Sciatic nerve (tissue), 2 donors: ENCODE results near the gene ZNF284. TPM values are rescaled to one million over a fixed set of nuclear protein-coding genes. Genes with fewer than 3 reads are reported as not detected.
A peak's percentile ranks its signal among the peaks of the same experiment; 100 is the strongest.

Experiments used
- ATAC-seq: fragments of 200-7000 bp; cut with Tn5 transposase; one replicate; pipeline ENCODE4 v1.9.1; 2020; ENCODE audit warnings: mild to moderate bottlenecking, moderate library complexity
- DNase-seq: peaks from one replicate; pipeline ENCODE4 v3.0.0-alpha.2; 2020; ENCODE audit warnings: low spot score
- intact Hi-C: fragments of 100-400 bp; cut with DNase I; formaldehyde crosslinking; loops from one replicate; pipeline ENCODE4 v1.14.2; 2022
- total RNA-seq: library from RNA; stranded (reverse); fragmentation: NEBNext Ultra II Directional; extraction: Animal tissue kit (Norgen Biotek cat#: 25700); gene quantifications from one replicate; pipeline ENCODE4 v1.2.1, GENCODE V29; 2021
- donor health status: DM: no; HTN: no; CAD: no.
- donor health status: DM: no; HTN: no; CAD: no.

ZNF284 gene
- 3.2 TPM for total RNA-seq

DNA sequence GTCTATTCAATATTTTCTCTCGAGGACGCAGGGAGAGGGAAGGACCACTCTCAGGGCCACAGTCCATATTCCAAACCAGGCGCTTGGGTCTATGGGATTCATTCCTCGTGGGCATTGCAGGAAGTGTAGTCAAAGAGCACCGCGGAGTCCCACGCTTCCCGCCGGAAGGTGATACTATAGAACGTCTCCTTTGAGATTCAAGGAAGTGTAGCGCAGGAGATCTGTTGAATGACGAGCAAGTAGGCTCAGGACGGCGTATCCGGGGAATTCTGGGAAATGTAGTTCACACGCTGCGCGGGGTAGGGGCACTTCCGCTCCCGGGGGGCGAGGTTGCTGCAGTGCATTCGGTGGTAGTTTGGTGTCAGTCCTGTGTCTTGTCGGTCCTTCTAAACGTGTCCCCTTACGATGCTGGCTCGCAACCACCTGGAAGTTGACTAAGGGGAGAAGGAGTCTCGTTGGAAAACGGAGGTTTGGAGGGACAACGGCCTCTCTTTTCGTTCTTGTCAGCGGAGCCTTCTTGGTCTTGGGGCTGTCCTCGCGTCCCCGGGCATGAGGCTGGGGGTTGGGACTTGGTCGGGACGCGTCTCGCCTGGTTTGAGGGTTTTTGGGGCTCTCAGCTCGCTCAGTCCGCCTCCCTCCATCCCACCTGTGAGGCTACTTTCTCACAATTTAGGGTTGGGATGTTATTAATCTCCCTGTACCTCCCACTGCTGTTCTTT is at the start of gene ZNF284:
ZNF284 (plus strand) TSS at position 336 of the 719 bp plus-strand sequence. CDS start 4,231 bp downstream, outside the sequence.
- DNase-seq (peak; percentile 90), ATAC-seq (peak; percentile 100)
- intact Hi-C loops = no loop called here

DNA sequence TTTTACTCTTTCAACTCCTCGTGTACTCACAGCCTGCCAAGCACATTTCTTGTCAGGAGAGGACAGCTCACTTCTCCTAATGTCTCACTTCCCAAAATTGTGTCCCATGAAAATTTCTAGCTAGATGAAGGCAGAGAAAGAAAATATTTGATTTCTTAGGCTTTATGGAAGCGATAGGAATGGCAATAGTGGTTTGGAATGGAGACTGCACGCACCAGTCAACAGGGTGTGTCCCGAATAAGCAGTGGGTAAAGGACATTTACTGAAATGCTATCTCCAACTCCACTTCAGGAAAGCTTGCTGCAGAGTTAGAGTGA is 47.1 kb upstream of the ZNF284 start:
- no peak for DNase-seq
- intact Hi-C loops = no loop called here
- peak; percentile 26 for ATAC-seq

DNA sequence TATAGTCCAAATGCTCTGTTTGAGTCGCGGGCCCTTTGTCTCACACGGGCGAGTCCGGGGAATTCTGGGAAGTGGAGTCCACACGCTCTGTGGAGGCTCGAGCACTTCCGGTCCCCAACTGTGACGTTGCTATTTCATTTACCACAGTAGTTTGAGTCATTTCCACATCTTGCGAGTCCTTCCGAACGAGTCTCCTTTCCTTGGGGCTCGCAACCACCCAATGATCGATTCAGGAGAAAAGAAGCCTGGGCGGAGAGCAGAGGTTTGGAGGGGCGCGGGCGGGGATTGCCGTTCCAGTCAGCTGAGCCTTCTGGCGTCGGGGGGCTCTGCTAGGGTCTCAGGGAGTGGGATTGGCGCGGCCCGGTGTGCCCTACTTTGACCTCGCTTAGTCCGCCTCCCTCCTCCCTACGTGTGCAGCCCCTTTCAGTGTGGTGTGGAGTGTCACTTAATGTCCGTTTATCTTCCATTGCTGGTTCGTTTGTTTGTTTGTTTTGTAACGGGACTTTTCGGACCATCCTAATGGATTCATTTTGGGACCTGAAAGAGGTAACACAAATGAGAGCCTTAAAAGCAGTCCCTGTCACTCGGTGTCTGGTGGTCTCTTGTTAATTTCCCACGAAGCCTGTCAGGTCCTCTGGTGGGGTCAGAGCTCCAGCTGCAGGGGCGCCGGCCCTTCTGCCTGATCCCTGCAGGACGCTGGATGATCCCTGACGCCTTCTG is 46.6 kb upstream of the ZNF284 start, which contains the start of gene ZNF222:
ZNF222 (plus strand) TSS at position 163 of the 720 bp plus-strand sequence; CDS start at position 221, 58 bp downstream.
- intact Hi-C loops = no loop called here
- ATAC-seq (peak; percentile 100), DNase-seq (peak; percentile 87)

GRCh38 chr19:44026622-44027021 is 45.3 kb upstream of the ZNF284 start:
- intact Hi-C loops = no loop called here
- DNase-seq = no peak
- no peak for ATAC-seq

DNA sequence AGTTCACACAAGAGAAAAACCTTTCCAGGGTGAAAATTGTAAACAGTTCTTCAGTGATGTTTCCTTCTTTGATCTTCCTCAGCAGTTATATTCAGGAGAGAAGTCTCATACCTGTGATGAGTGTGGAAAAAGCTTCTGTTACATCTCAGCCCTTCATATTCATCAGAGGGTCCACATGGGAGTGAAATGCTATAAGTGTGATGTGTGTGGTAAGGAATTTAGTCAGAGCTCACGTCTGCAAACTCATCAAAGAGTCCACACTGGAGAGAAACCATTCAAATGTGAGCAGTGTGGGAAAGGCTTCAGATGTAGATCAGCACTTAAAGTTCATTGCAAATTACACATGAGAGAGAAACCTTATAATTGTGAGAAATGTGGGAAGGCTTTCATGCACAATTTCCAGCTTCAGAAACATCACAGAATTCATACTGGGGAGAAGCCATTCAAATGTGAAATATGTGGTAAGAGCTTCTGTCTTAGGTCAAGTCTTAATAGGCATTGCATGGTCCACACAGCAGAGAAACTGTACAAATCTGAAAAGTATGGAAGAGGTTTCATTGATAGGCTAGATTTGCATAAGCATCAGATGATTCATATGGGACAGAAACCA is 39.9 kb upstream of the ZNF284 start:
- intact Hi-C loops = no loop called here
- DNase-seq (no peak), ATAC-seq (no peak)

DNA sequence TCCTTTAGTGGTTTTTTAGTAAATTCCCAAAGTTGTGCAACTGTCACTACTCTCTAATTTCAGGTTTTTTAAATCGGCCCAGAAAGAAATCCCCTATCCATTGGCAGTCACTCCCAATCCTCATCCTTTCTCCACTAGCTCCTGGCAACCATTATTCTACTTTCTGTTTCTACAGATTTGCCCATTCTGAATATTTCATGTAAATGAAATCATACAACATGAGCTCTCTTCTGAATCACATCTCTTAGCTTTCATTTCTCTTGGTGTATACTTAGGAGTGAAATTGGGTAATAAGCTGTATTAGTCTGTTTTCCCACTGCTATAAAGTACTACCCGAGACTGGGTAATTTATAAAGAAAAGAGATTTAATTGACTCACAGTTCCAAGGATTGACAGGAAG is 29.8 kb upstream of the ZNF284 start:
- no peak for DNase-seq
- intact Hi-C loops = no loop called here
- ATAC-seq = no peak

- peak; percentile 29 for ATAC-seq
- intact Hi-C loops = no loop called here
- no peak for DNase-seq
These were observed 21.0 kb upstream of the ZNF284 start for GRCh38 chr19:44050740-44051649.

DNA sequence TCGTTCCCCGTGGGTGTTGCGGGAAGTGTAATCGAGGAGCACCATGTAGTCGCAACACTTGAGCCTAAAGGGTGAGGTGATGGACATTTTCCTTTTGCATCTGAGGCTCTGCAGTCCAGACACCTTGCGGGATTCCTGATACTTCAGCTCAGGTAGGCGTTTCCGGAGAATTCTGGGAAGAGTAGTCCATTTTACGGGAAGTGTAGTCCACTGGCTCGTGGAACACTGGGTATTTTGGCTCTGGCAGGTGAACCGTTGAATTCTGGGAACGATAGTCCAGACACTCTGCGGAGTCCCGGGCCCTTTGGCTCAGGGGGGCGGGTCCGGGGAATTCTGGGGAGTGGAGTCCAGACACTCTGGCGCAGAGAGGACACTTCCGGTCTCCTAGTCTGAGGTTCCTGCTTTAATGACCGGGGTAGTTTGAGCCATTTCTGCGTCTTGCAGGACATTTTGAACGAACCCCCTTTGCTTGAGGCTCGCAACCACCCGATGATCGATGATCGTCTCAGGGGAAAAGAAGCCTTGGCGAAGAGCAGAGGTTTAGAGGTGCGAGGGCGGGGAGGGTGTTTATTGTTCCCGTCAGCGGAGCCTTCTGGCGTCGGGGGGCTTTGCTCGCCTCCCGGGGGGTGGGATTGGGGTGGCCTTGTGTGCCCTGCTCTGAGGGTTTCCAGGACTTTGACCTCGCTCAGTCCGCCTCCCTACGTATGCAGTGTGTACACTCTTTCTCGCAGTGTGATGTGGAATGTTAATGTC is 20.1 kb upstream of the ZNF284 start, which contains the start of gene ZNF223:
ZNF223 (plus strand) TSS at position 387 of the 753 bp plus-strand sequence. CDS start 3,141 bp downstream, outside the sequence.
- DNase-seq = peak; percentile 96
- peak; percentile 100 for ATAC-seq
- intact Hi-C loops = no loop called here

DNA sequence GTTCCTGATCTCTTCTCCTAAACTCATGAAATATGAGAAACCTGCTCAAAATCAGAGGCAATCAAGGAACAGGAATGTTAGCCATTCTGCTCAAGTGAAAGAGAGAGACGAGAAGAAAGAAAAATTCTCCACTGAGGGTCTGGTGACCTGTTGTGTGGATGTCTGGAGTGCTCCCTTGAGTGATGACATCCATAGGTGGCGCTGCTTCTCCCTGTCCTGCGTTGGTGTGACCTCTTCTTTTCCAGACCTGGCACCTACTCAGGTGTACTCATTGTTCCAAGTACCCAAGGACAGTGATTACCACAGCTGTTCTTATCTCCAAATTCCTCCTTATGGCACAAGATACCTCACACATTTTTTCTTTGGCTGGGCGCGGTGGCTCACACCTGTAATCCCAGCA is 16.1 kb upstream of the ZNF284 start:
- intact Hi-C loops = no loop called here
- DNase-seq (no peak), ATAC-seq (no peak)

DNA sequence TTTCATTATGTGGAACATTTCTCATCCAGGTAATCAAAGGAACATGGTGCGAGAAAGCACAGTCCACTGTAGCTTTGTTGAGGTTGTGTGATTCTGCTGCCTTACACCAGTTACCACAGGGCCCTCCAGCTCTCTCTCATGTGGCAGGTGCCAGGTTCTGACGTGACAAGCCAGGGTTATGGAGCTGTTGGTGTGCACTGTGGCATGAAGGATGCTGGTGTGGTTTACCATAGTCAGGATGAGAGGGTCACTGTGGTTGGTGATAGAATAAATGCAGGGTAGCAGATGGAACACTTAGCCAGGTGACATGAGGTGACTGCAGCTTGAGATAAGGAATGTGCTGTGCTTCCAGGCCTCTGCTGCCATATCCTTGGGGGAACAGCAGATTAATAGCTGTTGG is 12.7 kb upstream of the ZNF284 start:
- DNase-seq (no peak), ATAC-seq (no peak)
- intact Hi-C loops = no loop called here

DNA sequence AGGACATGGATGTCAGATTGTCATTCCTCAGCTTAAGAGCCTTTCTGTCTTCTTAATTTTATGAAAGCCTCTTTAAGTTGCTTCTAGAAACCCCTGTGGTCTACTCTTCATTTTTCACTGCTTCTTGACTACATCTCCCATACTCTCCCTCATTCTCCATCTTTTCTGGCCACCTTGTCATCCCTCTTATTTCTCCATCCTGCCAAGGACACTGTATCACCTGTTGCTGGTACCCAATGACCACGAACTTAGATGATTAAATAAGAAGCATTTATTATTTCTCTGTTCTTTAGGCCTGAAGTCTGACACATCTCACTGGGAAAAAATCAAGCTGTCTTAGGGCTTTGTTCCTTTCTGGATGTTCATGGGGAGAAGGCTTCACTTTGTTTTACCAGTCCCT is 10.9 kb upstream of the ZNF284 start:
- DNase-seq (no peak), ATAC-seq (no peak)
- intact Hi-C loops = no loop called here

DNA sequence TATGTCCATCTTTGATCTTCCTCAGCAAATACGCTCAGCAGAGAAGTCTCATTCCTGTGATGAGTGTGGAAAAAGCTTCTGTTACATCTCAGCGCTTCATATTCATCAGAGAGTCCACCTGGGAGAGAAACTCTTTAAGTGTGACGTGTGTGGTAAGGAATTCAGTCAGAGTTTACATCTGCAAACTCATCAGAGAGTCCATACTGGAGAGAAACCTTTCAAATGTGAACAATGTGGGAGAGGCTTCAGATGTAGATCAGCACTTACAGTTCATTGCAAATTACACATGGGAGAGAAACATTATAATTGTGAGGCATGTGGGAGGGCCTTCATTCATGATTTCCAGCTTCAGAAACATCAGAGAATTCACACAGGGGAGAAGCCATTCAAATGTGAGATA is 5.7 kb upstream of the ZNF284 start:
- DNase-seq = no peak
- no peak for ATAC-seq
- intact Hi-C loops = no loop called here

- intact Hi-C loops = no loop called here
- DNase-seq (no peak), ATAC-seq (no peak)
These were observed 2.5 kb upstream of the ZNF284 start for GRCh38 chr19:44069415-44069814.

DNA sequence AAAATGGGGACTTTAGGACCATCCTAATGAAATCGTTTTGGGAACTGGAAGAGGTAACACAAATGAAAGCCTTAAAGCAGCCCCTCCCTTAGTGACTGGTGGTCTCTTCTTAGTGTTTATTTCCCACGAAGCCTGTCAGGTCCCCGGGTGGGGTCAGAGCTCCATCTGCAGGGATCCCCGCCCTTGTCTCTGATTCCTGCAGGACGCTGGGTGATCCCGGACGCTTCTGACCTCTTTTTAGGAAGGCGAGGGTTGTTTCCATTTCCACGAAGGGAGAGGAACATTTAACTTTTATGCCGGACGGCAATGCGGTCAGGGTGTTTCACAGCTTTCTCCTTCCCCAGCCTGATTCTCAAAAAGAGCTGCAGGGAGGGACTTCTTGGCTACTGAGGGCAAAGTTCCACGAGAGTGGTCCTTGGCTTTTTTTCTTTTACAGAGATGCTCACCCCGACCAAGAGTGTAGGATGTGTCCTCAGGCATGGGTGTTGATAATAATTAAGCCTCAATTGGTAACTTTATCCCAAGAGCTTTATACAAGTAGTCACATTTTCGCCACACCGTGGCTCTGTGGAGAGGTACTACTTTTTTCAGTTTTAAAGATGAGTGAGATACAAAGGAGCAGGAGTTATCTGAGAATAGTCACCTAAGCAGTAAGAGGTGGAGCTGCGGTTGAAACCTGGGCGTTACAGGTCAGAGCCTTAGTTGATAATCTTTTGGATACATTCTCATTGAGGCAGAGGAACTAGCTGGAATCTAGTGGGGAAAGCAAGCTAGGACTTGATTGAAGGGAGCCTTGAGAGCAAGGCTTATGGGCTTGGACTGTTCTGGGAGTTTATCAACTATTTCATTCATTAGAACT is 813 bp downstream of the ZNF284 start:
- DNase-seq (no peak), ATAC-seq (peak; percentile 21)
- intact Hi-C loops = no loop called here

DNA sequence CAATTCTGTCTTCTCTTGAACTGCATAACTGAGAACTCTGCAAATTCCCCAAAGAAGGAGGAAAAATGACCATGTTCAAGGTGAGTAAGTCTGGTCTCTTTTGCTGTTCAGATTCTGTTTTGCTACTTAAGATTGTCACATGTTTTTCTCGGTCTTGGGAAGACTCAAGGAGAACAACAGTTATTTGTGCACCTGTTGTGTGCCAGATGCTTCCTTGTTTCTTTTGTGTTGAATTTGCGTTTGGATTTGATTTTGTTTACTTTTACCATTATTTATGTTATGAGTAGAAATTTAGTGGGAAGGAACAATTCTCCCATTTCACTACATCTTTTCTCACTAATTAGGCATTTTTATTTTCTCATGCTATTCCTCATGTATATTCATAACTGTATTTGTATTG is 4.4 kb downstream of the ZNF284 start:
- intact Hi-C loops = no loop called here
- ATAC-seq (no peak), DNase-seq (no peak)

- no peak for ATAC-seq
- intact Hi-C loops = no loop called here
- no peak for DNase-seq
These were observed 20.1 kb downstream of the ZNF284 start for GRCh38 chr19:44092108-44092507.

- DNase-seq (peak; percentile 94), ATAC-seq (peak; percentile 100)
- intact Hi-C loops = no loop called here
These were observed 22.2 kb downstream of the ZNF284 start, which contains the start of gene ZNF224 for GRCh38 chr19:44093931-44094765. ZNF224 (plus strand) TSS chr19:44094361; CDS start chr19:44097874, 3,513 bp downstream.
